HCT116 (cell line): ENCODE data around the gene SLC22A7.

Experiments
- POLR2A ChIP-seq: IDR thresholded peaks from 2 replicates; pipeline ENCODE4 v1.7.0; 2011; ENCODE audit warnings: borderline replicate concordance; ENCODE audit not compliant: insufficient read depth, insufficient read length; ENCODE audit errors: extremely low read depth
- SP1 ChIP-seq: IDR thresholded peaks from 2 replicates; pipeline ENCODE4 v1.6.1; 2012; ENCODE audit warnings: low read depth

- TF ChIP-seq SP1, result no peak
- TF ChIP-seq POLR2A, result no peak
Measured at GRCh38 chr6:43254846-43255245, 43.2 kb upstream of the SLC22A7 start.
